ENCODE results near the gene NDUFV1.
"Not testable (repeated sequence)": the region's sequence is repeated elsewhere in the genome, so short reads cannot be mapped to it uniquely, and the experiment has no call there.

The NDUFV1 gene

DNA sequence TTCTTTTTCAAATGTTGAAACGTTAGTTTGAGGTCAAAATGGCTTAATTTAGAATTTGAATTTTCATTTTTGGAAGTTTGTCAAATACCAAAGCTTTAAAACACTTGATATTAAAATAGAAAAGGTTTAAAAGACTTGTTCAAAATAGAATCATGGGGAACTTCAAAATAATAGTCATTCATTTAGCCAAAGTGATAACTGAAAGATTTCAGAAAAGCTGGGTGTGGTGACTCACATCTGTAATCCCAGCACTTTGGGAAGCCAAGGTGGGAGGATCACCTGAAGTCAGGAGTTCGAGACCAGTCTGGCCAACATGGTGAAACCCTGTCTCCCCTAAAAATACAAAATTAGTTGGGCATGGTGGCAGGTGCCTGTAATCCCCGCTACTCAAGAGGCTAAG, 12.3 kb upstream of the NDUFV1 start:
- H3K9ac ChIP-seq (ENCODE audit: insufficient read length) = no peak overlapping the region
- TF ChIP-seq EZH2 (IDR thresholded peaks at IDR 0.05) = no peak
- TF ChIP-seq FOXP2 (optimal IDR thresholded peaks at IDR 0.05; ENCODE audit: control extremely low read depth, extremely low read length, insufficient read depth) = no peak
- TF ChIP-seq POLR2AphosphoS5 (IDR thresholded peaks at IDR 0.05; ENCODE audit: borderline replicate concordance, low read depth, low read length) = no peak
- no peak for DNase-seq (ENCODE audit: low read depth, low spot score)

DNA sequence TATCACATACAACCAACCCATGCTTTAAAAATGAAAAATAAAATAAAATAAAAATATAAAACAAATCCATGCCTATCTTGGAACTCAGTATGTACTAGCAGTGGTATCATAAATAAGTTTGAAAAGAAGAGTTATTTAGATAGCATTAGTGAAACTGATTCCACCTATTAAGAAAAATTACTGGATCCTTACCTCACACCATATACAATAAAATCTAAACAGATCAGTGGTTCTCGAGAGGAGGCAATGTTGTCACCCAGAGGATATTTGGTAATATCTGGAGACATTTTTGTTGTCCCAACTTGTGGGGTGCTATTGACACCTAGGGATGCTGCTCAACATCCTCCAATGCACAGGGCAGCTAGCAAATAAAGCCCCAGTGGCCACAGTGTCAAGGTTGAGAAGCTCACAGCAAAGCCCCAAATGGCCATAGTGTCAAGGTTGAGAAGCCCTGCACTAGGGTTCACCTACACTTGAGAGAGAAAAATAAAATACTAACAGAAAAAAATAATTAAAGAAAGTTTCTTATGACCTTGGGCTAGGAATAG, 9.9 kb upstream of the NDUFV1 start:
- no peak for DNase-seq (ENCODE audit: low read depth, low spot score)
- Histone ChIP-seq H3K36me3 (ENCODE audit: insufficient read depth, low read length) (no peaks in the 10 kb centered on the region), H3K4me3 (no peak overlapping the region), H3K9ac (ENCODE audit: insufficient read length) (no peak overlapping the region), H3K27ac (no peak overlapping the region), H3K9me3 (ENCODE audit: low read depth, low read length) (no peaks in the 10 kb centered on the region)
- TF ChIP-seq EZH2 (IDR thresholded peaks at IDR 0.05) (no peak), FOXP2 (optimal IDR thresholded peaks at IDR 0.05; ENCODE audit: control extremely low read depth, extremely low read length, insufficient read depth) (no peak), POLR2AphosphoS5 (IDR thresholded peaks at IDR 0.05; ENCODE audit: borderline replicate concordance, low read depth, low read length) (no peak)

More for the DNA sequence above, 12.3 kb upstream of the NDUFV1 start:
- Histone ChIP-seq H3K27ac (no peak overlapping the region), H3K4me3 (no peak overlapping the region), H3K9me3 (ENCODE audit: low read depth, low read length) (no peaks in the 10 kb centered on the region), H3K36me3 (ENCODE audit: insufficient read depth, low read length) (no peaks in the 10 kb centered on the region)

DNA sequence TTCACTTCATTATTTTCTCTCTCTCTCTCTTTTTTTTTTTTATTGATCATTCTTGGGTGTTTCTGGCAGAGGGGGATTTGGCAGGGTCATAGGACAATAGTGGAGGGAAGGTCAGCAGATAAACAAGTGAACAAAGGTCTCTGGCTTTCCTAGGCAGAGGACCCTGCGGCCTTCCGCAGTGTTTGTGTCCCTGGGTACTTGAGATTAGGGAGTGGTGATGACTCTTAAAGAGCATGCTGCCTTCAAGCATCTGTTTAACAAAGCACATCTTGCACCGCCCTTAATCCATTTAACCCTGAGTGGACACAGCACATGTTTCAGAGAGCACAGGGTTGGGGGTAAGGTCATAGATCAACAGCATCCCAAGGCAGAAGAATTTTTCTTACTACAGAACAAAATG, 9.3 kb upstream of the NDUFV1 start:
- not testable (repeated sequence) for H3K36me3 ChIP-seq (ENCODE audit: insufficient read depth, low read length); H3K27ac ChIP-seq; DNase-seq (ENCODE audit: low read depth, low spot score); H3K9ac ChIP-seq (ENCODE audit: insufficient read length); H3K9me3 ChIP-seq (ENCODE audit: low read depth, low read length); H3K4me3 ChIP-seq

DNA sequence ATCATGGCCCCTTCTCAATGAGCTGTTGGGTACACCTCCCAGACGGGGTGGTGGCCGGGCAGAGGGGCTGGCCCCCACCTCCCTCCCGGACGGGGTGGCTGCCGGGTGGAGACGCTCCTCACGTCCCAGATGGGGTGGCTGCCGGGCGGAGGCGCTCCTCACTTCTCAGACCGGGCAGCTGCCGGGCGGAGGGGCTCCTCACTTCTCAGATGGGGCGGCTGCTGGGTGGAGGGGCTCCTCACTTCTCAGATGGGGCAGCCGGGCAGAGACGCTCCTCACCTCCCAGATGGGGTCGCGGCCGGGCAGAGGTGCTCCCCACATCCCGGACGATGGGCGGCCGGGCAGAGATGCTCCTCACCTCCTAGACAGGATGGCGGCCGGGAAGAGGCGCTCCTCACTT, 8.8 kb upstream of the NDUFV1 start:
- not testable (repeated sequence) for H3K27ac ChIP-seq; H3K4me3 ChIP-seq; H3K9ac ChIP-seq (ENCODE audit: insufficient read length); H3K36me3 ChIP-seq (ENCODE audit: insufficient read depth, low read length); H3K9me3 ChIP-seq (ENCODE audit: low read depth, low read length); DNase-seq (ENCODE audit: low read depth, low spot score)

GRCh38 chr11:67599149-67599548, 7.6 kb upstream of the NDUFV1 start:
- no peak for DNase-seq (ENCODE audit: low read depth, low spot score)
- Histone ChIP-seq H3K27ac (no peak overlapping the region), H3K9ac (ENCODE audit: insufficient read length) (no peak overlapping the region), H3K36me3 (ENCODE audit: insufficient read depth, low read length) (no peaks in the 10 kb centered on the region), H3K4me3 (no peak overlapping the region), H3K9me3 (ENCODE audit: low read depth, low read length) (no peaks in the 10 kb centered on the region)
- TF ChIP-seq POLR2AphosphoS5 (IDR thresholded peaks at IDR 0.05; ENCODE audit: borderline replicate concordance, low read depth, low read length) (no peak), FOXP2 (optimal IDR thresholded peaks at IDR 0.05; ENCODE audit: control extremely low read depth, extremely low read length, insufficient read depth) (no peak), EZH2 (IDR thresholded peaks at IDR 0.05) (no peak)

DNA sequence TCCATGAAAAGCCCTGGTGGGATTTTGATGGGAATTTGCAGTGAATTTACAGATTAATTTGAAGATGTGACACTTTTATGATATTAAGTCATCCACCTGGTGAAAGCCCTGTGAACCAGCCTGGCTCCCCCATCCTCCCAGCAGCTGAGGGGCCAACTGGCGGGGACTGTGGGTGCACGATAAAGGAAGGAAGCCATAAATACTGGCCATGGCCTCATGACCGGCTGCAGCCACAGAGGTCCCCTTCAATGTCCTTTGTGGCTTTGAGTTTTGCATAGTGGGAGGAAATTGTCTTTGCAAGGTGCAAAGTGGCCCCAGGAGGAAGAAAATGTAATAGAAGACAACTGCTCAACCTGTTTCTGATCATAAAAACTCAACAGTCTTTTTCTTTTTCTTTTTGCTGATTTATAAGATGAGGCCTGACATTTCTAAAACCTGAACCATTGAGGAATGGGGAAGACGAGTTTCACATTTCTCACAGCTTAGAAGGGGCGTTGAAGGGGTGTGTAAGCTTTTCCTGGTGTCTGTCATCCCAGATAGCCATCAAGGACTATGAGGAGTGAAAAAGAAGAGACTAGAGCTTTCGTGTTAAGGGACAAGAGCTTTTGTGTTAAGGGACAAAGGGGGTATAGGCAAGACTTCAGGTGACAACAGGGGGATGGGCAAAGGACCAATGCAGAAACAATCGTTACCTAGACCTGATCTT, 6.3 kb upstream of the NDUFV1 start:
- Histone ChIP-seq H3K36me3 (ENCODE audit: insufficient read depth, low read length) (no peaks in the 10 kb centered on the region), H3K9ac (ENCODE audit: insufficient read length) (no peak overlapping the region), H3K4me3 (no peak overlapping the region), H3K9me3 (ENCODE audit: low read depth, low read length) (no peaks in the 10 kb centered on the region), H3K27ac (no peak overlapping the region)
- no peak for DNase-seq (ENCODE audit: low read depth, low spot score)
- TF ChIP-seq POLR2AphosphoS5 (IDR thresholded peaks at IDR 0.05; ENCODE audit: borderline replicate concordance, low read depth, low read length) = no peak
- TF ChIP-seq EZH2 (IDR thresholded peaks at IDR 0.05) = no peak
- TF ChIP-seq FOXP2 (optimal IDR thresholded peaks at IDR 0.05; ENCODE audit: control extremely low read depth, extremely low read length, insufficient read depth) = no peak

DNA sequence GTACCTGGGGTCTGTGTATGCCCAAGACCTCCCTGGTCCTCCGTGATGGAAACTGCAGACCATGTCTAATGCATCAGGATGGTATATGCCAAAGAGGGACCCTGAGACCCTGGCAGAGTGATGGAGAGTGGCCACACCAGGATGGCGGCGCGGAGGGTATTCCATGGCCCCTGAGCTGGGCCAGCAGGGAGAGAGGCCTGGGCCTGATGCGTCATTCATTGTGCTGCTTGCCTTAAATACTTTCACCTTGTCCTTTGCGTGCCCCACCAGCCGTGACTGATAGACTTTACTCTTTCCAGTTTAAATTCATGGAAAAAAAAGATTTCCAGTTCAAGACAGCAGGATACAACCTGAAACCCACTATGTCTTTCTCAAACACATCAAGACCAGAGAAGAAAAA, 5.6 kb upstream of the NDUFV1 start:
- no peak overlapping the region for H3K4me3 ChIP-seq
- TF ChIP-seq EZH2 (IDR thresholded peaks at IDR 0.05) (no peak), POLR2AphosphoS5 (IDR thresholded peaks at IDR 0.05; ENCODE audit: borderline replicate concordance, low read depth, low read length) (no peak), FOXP2 (optimal IDR thresholded peaks at IDR 0.05; ENCODE audit: control extremely low read depth, extremely low read length, insufficient read depth) (no peak)
- H3K27ac ChIP-seq = no peak overlapping the region
- no peaks in the 10 kb centered on the region for H3K36me3 ChIP-seq (ENCODE audit: insufficient read depth, low read length)
- H3K9ac ChIP-seq (ENCODE audit: insufficient read length) = no peak overlapping the region
- DNase-seq (ENCODE audit: low read depth, low spot score) = no peak
- no peaks in the 10 kb centered on the region for H3K9me3 ChIP-seq (ENCODE audit: low read depth, low read length)

DNA sequence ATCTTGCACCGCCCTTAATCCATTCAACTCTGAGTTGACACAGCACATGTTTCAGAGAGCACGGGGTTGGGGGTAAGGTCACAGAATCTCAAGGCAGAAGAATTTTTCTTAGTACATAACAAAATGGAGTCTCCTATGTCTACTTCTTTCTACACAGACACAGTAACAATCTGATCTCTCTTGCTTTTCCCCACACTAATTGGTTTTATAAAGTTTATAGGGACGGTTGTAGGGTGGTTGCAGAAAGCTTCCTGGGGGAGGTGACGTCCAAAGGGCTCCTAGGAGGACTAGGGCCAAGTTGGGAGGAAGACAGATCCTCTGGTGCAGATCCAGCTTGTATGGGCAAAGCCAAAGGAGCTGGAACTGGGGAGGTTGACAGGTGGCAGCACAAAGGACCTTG, 2.6 kb upstream of the NDUFV1 start:
- not testable (repeated sequence) for H3K9ac ChIP-seq (ENCODE audit: insufficient read length); H3K36me3 ChIP-seq (ENCODE audit: insufficient read depth, low read length); H3K27ac ChIP-seq; H3K9me3 ChIP-seq (ENCODE audit: low read depth, low read length); DNase-seq (ENCODE audit: low read depth, low spot score); H3K4me3 ChIP-seq

DNA sequence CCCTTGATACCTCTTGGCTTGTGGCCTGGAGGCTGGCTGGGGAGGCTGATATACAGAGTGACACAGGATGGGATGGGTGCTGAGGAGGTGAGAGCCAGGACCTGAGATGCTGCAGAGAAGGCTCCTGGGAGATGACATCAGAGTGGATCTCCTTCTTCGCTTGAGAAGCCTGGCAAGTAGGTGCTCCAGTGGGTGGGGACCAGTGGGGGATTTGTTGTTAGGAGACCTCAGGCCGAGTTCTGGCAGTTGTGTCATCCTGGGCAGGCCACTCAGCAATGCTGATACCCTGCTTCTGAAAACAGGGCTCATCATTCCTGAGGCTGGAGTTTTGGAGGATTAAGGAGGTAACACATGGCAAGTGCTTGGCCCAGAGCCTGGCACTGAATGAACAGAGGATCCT, 1.9 kb upstream of the NDUFV1 start:
- no peak overlapping the region for H3K9ac ChIP-seq (ENCODE audit: insufficient read length)
- H3K36me3 ChIP-seq (ENCODE audit: insufficient read depth, low read length) = peaks cover 13% of the 10 kb centered on the region; the same call in 1 of the 2 replicates
- no peaks in the 10 kb centered on the region for H3K9me3 ChIP-seq (ENCODE audit: low read depth, low read length)
- H3K4me3 ChIP-seq = no peak overlapping the region
- TF ChIP-seq FOXP2 (optimal IDR thresholded peaks at IDR 0.05; ENCODE audit: control extremely low read depth, extremely low read length, insufficient read depth) (no peak), POLR2AphosphoS5 (IDR thresholded peaks at IDR 0.05; ENCODE audit: borderline replicate concordance, low read depth, low read length) (no peak), EZH2 (IDR thresholded peaks at IDR 0.05) (no peak)
- no peak for DNase-seq (ENCODE audit: low read depth, low spot score)
- H3K27ac ChIP-seq = no peak overlapping the region
